Measurements from ENCODE around the gene STRN3. TPM values are rescaled to one million over a fixed set of nuclear protein-coding genes. Genes with fewer than 3 reads are reported as not detected.

The STRN3 gene
- total and polyA plus RNA-seq, 2 donors (not counting 1 experiment from before 2014, with no cell fraction given): 7.7 to 43.9 TPM

DNA sequence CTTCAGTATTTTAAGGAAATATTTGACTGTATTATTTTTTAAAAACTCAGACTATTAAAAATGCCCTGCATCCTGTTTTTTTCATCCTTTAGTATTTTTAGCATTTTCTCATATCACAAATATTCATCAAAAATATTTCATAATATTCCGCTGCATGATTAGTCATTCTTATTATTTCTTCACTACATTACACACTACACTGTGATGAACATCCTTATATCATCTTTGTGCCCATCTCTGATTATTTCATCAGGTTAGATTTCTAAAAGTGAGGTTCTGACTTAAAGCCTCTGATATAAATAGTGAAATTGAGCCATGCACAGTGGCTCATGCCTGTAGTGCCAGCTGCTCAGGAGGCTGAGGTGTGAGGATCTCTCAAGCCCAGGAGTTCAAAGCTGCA, 143.7 kb downstream of the STRN3 start:
- Histone ChIP-seq H3K9ac (ENCODE audit: low read length) (no peak overlapping the region), H3K36me3 (replicated peaks in 1 of 2; ENCODE audit: control extremely low read depth in 1 of 2, control insufficient read depth in 1 of 2, extremely low read depth in 1 of 2, insufficient read depth in 2 of 2, low read length in 1 of 2) (peaks cover 0 to 3% of the 10 kb centered on the region in 2 experiments), H3K79me2 (ENCODE audit: control insufficient read depth, insufficient read depth, low read length) (no peaks in the 10 kb centered on the region), H3K27ac (ENCODE audit: low read length in 2 of 2) (no peak overlapping the region), H4K20me1 (ENCODE audit: control insufficient read depth, insufficient read depth, low read length, poor library complexity, severe bottlenecking) (no peaks in the 10 kb centered on the region), H2AFZ (ENCODE audit: insufficient read depth, low read depth, low read length, poor library complexity, severe bottlenecking) (no peak overlapping the region), H3K9me3 (ENCODE audit: control extremely low read depth in 1 of 3, control insufficient read depth in 2 of 3, insufficient read depth in 1 of 3, low read length in 2 of 3) (no peaks in the 10 kb centered on the region), H3K4me1 (ENCODE audit: control insufficient read depth in 2 of 2, insufficient read depth in 2 of 2, low read length in 2 of 2) (no peaks in the 10 kb centered on the region), H3K4me3 (ENCODE audit: control extremely low read depth in 1 of 5, extremely low read depth in 1 of 5, insufficient read depth in 1 of 5, low read depth in 2 of 5, low read length in 4 of 5) (no peak overlapping the region), H3K27me3 (replicated peaks in 1 of 4; ENCODE audit: control extremely low read depth in 1 of 4, control insufficient read depth in 3 of 4, insufficient read depth in 4 of 4, low read length in 3 of 4) (no peaks in the 10 kb centered on the region), H3K4me2 (replicated peaks; ENCODE audit: low read depth, low read length, poor library complexity, severe bottlenecking) (no peak overlapping the region)
- intact Hi-C loops (cut with micrococcal nuclease): no loop called here
- H3K9me3 Mint-ChIP-seq (ENCODE audit: insufficient read depth): no peaks in the 10 kb centered on the region
- DNase-seq (no peak), ATAC-seq (ENCODE audit: low read depth) (no peak)
- peaks cover under 1% of the 10 kb centered on the region for H3K4me1 Mint-ChIP-seq
- no peak overlapping the region for H3K4me3 Mint-ChIP-seq
- POLR2A ChIA-PET: no interaction called here
- no CpG with 5 or more reads among the region's 1 CpG for WGBS (ENCODE audit: insufficient coverage)
- TF ChIP-seq, protein P1, sequence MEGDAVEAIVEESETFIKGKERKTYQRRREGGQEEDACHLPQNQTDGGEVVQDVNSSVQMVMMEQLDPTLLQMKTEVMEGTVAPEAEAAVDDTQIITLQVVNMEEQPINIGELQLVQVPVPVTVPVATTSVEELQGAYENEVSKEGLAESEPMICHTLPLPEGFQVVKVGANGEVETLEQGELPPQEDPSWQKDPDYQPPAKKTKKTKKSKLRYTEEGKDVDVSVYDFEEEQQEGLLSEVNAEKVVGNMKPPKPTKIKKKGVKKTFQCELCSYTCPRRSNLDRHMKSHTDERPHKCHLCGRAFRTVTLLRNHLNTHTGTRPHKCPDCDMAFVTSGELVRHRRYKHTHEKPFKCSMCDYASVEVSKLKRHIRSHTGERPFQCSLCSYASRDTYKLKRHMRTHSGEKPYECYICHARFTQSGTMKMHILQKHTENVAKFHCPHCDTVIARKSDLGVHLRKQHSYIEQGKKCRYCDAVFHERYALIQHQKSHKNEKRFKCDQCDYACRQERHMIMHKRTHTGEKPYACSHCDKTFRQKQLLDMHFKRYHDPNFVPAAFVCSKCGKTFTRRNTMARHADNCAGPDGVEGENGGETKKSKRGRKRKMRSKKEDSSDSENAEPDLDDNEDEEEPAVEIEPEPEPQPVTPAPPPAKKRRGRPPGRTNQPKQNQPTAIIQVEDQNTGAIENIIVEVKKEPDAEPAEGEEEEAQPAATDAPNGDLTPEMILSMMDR (IDR thresholded peaks at IDR 0.05): no peak
- CTCF ChIA-PET: no interaction called here
- H3K27me3 Mint-ChIP-seq: no peaks in the 10 kb centered on the region
- H3K27ac Mint-ChIP-seq: no peak overlapping the region

DNA sequence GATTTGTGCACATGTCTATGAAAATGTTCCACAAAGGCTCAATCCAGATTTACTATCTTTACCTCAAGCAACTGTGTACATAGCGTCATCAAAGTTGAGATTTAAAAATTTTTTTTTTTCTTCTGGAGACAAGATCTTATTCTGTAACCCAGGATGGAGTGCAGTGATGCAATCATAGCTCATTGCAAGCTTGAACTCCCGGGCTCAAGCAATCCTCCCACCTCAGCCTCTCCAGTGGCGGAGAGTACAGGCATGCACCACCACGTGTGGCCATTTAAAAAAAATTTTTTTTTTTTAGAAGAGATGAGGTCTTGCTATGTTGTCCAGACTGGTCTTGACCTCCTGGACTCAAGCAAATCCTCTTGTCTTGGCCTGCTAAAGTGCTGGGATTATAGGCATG, 149.5 kb downstream of the STRN3 start:
- intact Hi-C loops (cut with micrococcal nuclease): loop anchor here (10.0 kb wide), 1 partner anchor 688 kb away; the partner anchor contains the start of gene NUBPL
- Histone ChIP-seq H3K9ac (ENCODE audit: low read length) (no peak overlapping the region), H3K9me3 (ENCODE audit: control extremely low read depth in 1 of 3, control insufficient read depth in 2 of 3, insufficient read depth in 1 of 3, low read length in 2 of 3) (peaks cover 0 to 5% (median 0%) of the 10 kb centered on the region in 3 donors), H3K36me3 (replicated peaks in 1 of 2; ENCODE audit: control extremely low read depth in 1 of 2, control insufficient read depth in 1 of 2, extremely low read depth in 1 of 2, insufficient read depth in 2 of 2, low read length in 1 of 2) (no peaks in the 10 kb centered on the region), H2AFZ (ENCODE audit: insufficient read depth, low read depth, low read length, poor library complexity, severe bottlenecking) (no peak overlapping the region), H3K4me3 (ENCODE audit: control extremely low read depth in 1 of 5, extremely low read depth in 1 of 5, insufficient read depth in 1 of 5, low read depth in 2 of 5, low read length in 4 of 5) (no peak overlapping the region), H3K27me3 (replicated peaks in 1 of 4; ENCODE audit: control extremely low read depth in 1 of 4, control insufficient read depth in 3 of 4, insufficient read depth in 4 of 4, low read length in 3 of 4) (peaks cover 0 to 23% (median 12%) of the 10 kb centered on the region in 4 experiments), H3K79me2 (ENCODE audit: control insufficient read depth, insufficient read depth, low read length) (no peaks in the 10 kb centered on the region), H4K20me1 (ENCODE audit: control insufficient read depth, insufficient read depth, low read length, poor library complexity, severe bottlenecking) (no peaks in the 10 kb centered on the region), H3K4me2 (replicated peaks; ENCODE audit: low read depth, low read length, poor library complexity, severe bottlenecking) (no peak overlapping the region), H3K4me1 (ENCODE audit: control insufficient read depth in 2 of 2, insufficient read depth in 2 of 2, low read length in 2 of 2) (peaks cover 20 to 21% of the 10 kb centered on the region in 2 donors), H3K27ac (ENCODE audit: low read length in 2 of 2) (no peak overlapping the region)
- peaks cover 10% of the 10 kb centered on the region for H3K27me3 Mint-ChIP-seq
- H3K27ac Mint-ChIP-seq: no peak overlapping the region
- no peak overlapping the region for H3K4me3 Mint-ChIP-seq
- 60% methylated on average over 1 of the region's 4 CpGs for WGBS (ENCODE audit: insufficient coverage)
- DNase-seq (no peak), ATAC-seq (ENCODE audit: low read depth) (no peak)
- no peaks in the 10 kb centered on the region for H3K9me3 Mint-ChIP-seq (ENCODE audit: insufficient read depth)
- CTCF ChIA-PET: no interaction called here
- POLR2A ChIA-PET: no interaction called here
- H3K4me1 Mint-ChIP-seq: peaks cover 25% of the 10 kb centered on the region
- TF ChIP-seq EZH2 (IDR thresholded peaks at IDR 0.05; ENCODE audit: borderline replicate concordance, insufficient read depth, low read depth, low read length, poor library complexity, severe bottlenecking): no peak
- TF ChIP-seq, protein P1 (IDR thresholded peaks at IDR 0.05): no peak

All from B cell (primary cell).